K562 (cell line): ENCODE results near the gene FBRS. TPM values are rescaled to one million over a fixed set of nuclear protein-coding genes. Genes with fewer than 3 reads are reported as not detected.

Experiments used
- EGR1 ChIP-seq: fragments of 450-650 bp; conservative IDR thresholded peaks from 2 replicates; pipeline ENCODE4 v1.6.1; 2017; ENCODE audit warnings: mild to moderate bottlenecking
- ERF ChIP-seq: fragments of 450-650 bp; formaldehyde crosslinking; IDR thresholded peaks from 2 replicates; pipeline ENCODE4 v1.4.0; 2020; ENCODE audit warnings: mild to moderate bottlenecking, mixed read lengths
- MAFG ChIP-seq: fragments of 450-650 bp; conservative IDR thresholded peaks from 2 replicates; pipeline ENCODE4 v1.6.1; 2016; ENCODE audit warnings: missing genetic modification characterization, missing compliant biosample characterization
- MCM2 ChIP-seq: fragments of 450-650 bp; IDR thresholded peaks from 2 replicates; pipeline ENCODE4 v1.6.1; 2017; ENCODE audit warnings: low read depth, mild to moderate bottlenecking
- MCM5 ChIP-seq: fragments of 450-650 bp; IDR thresholded peaks from 2 replicates; pipeline ENCODE4 v1.6.1; 2016; ENCODE audit warnings: low read depth
- MGA ChIP-seq: fragments of 450-650 bp; IDR thresholded peaks from 2 replicates; pipeline ENCODE4 v1.6.1; 2016; ENCODE audit warnings: mild to moderate bottlenecking, moderate library complexity
- NCOA1 ChIP-seq: fragments of 450-650 bp; IDR thresholded peaks from 2 replicates; pipeline ENCODE4 v1.6.1; 2016; ENCODE audit warnings: low read depth
- NEUROD1 ChIP-seq: fragments of 150-350 bp; IDR thresholded peaks from 2 replicates; pipeline ENCODE4 v1.6.1; 2014; ENCODE audit warnings: borderline replicate concordance, low read length, low read depth; ENCODE audit not compliant: partially characterized antibody
- SMAD4 ChIP-seq: fragments of 250-450 bp; sonication (Bioruptor Pico); conservative IDR thresholded peaks from 2 replicates; pipeline ENCODE4 v1.8.0; 2021; ENCODE audit warnings: inconsistent platforms, mild to moderate bottlenecking, moderate library complexity
- SMARCA4 ChIP-seq: fragments of 450-650 bp; IDR thresholded peaks from 2 replicates; pipeline ENCODE4 v1.6.1; 2016
- SMARCC2 ChIP-seq: fragments of 450-650 bp; IDR thresholded peaks from 2 replicates; pipeline ENCODE4 v1.6.1; 2017; ENCODE audit warnings: antibody characterized with exemption, moderate library complexity, mild to moderate bottlenecking, low read depth
- ZNF324 ChIP-seq: fragments of 250-450 bp; sonication (Bioruptor Pico); IDR thresholded peaks from 2 replicates; pipeline ENCODE4 v1.4.0; 2020; ENCODE audit warnings: mild to moderate bottlenecking
- ZNF445 ChIP-seq: fragments of 250-450 bp; sonication (Bioruptor Pico); IDR thresholded peaks from 2 replicates; pipeline ENCODE4 v1.4.0; 2020; ENCODE audit warnings: low read depth, mild to moderate bottlenecking, moderate library complexity
- ZNF507 ChIP-seq: conservative IDR thresholded peaks from 2 replicates; pipeline ENCODE4 v1.6.1; 2017; ENCODE audit warnings: missing genetic modification characterization, missing compliant biosample characterization
- ZNF561 ChIP-seq: fragments of 450-650 bp; formaldehyde crosslinking; conservative IDR thresholded peaks from 2 replicates; pipeline ENCODE4 v1.4.0; 2020; ENCODE audit warnings: mild to moderate bottlenecking, moderate library complexity
- ZNF583 ChIP-seq: fragments of 250-450 bp; sonication (Bioruptor Pico); IDR thresholded peaks from 2 replicates; pipeline ENCODE4 v1.4.0; 2020
- polyA plus RNA-seq, 8 experiments: library from polyadenylated mRNA; depleted of rRNA in 4 of 8; stranded (reverse) in 5 of 8; unstranded in 3 of 8; fragments of >200 nt; fragmentation: Nextera tagmentation in 2 of 8; fragmentation: Illumina TruSeq in 1 of 8; extraction: Ambion mirVana in 2 of 8; extraction: Trizol in 1 of 8; gene quantifications; 2 replicates each; pipeline versions ENCODE4 v1.2.1 to v1.2.3, GENCODE V29; 2011 to 2014; ENCODE audit warnings: inconsistent platforms in 1 of 8, missing spikeins in 1 of 8
- total RNA-seq, 7 experiments: library from RNA; depleted of rRNA in 6 of 7; stranded (reverse); fragments of >200 nt in 6 of 7; fragmentation: Illumina TruSeq in 2 of 7; extraction: Trizol in 2 of 7; gene quantifications; 2 replicates each; pipeline versions ENCODE4 v1.2.1 to v1.2.3, GENCODE V29; 2011 to 2021; ENCODE audit warnings: low replicate concordance in 1 of 7
- TF ChIP-seq, protein P1 (sequence below): fragments of 250-450 bp; sonication (Bioruptor Pico); IDR thresholded peaks from 2 replicates; pipeline ENCODE4 v1.6.1; 2021; ENCODE audit warnings: mild to moderate bottlenecking

The FBRS gene
- total and polyA plus RNA-seq, 9 of the 15 experiments (the other 6 are each of a cell fraction or from before 2014, with no cell fraction given): 0.32 to 59.5 (median 13.1) TPM

GRCh38 chr16:30658731-30659506, 688 bp downstream of the FBRS start (continued):
- TF ChIP-seq SMAD4 (CRISPR knock-in tag): peak; percentile 84
- TF ChIP-seq, protein P1, sequence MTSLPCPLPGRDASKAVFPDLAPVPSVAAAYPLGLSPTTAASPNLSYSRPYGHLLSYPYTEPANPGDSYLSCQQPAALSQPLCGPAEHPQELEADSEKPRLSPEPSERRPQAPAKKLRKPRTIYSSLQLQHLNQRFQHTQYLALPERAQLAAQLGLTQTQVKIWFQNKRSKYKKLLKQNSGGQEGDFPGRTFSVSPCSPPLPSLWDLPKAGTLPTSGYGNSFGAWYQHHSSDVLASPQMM: no peak
- peak; percentile 62; the same call in 1 of the 2 replicates for TF ChIP-seq ERF (CRISPR knock-in tag)
- TF ChIP-seq MAFG (tag): no peak
- TF ChIP-seq MCM5: no peak
- no peak for TF ChIP-seq ZNF583 (CRISPR knock-in tag)
- TF ChIP-seq ZNF561 (CRISPR knock-in tag): no peak
- no peak for TF ChIP-seq SMARCC2
- TF ChIP-seq ZNF324 (CRISPR knock-in tag): no peak
- TF ChIP-seq ZNF445: no peak
- no peak for TF ChIP-seq MCM2
- no peak for TF ChIP-seq MGA
- no peak for TF ChIP-seq EGR1
- TF ChIP-seq ZNF507 (tag): no peak
- no peak for TF ChIP-seq NCOA1
- no peak for TF ChIP-seq SMARCA4
- TF ChIP-seq NEUROD1: peak; percentile 10
